CD4-positive, alpha-beta T cell treated with Interleukin-4 for 4 hours (primary cell): ENCODE measurements around the gene TRIM46.
"Not testable (repeated sequence)": the region's sequence is repeated elsewhere in the genome, so short reads cannot be mapped to it uniquely, and the experiment has no call there.

Source experiments
- DNase-seq: peaks from one replicate; pipeline ENCODE4 v3.0.0-alpha.2; 2020

The TRIM46 gene

DNA sequence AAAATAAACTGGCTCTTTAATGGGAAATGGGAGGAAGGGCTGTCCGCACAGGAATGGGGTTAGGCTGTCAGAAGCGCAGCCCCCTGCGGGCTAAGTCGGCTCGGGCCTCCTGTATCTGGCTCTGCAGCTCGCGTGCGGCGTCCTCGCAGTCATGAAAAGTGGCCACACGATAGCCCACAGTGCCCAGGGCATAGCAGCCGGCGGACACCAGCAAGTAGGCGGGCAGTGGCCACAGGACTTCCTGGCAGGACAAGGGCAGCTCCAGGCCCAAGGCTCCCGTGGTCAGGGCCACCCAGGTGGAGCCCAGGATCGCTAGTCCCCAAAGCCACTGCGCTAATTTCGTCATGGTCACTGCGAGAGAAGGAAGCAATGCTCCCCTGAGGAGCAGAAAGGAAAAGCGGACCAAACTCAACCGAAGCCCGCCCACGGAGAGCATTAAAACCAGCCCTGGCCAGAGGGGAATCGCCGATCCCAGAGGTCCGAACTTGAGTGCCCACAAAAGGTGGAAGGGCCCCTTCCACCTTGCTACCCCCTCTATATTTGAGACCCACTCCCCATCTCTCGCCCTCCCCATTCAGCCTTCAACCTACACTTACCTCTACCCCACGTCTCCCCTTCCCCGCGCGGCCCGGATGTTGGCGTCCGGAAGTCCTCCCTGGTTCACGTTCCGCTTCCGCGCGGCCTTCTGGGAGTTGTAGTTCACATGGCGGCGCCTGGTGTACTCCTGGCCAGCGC is 33.6 kb upstream of the TRIM46 start, which contains the start of gene DPM3:
Gene DPM3 (minus strand): TSS at position 637 of the 735 bp plus-strand sequence. CDS start 291 bp downstream, at position 346.
- DNase-seq, result peak; percentile 79

DNA sequence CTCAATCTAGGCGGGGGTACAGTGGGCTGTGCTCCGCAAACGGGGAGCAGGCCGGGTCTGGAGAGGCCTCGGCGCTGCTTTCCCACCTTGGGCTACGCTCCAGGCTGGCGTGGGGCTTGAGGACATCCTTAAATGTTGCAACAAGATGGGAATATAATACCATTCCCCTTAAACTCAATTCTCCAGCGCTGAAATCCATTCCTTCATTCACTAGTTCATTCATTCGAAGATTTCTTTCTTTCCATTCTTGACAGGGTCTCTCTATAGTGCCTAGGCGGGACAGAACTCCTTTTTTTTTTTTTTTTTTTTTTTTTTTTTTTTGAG is 33.1 kb upstream of the TRIM46 start:
- DNase-seq, result no peak

DNA sequence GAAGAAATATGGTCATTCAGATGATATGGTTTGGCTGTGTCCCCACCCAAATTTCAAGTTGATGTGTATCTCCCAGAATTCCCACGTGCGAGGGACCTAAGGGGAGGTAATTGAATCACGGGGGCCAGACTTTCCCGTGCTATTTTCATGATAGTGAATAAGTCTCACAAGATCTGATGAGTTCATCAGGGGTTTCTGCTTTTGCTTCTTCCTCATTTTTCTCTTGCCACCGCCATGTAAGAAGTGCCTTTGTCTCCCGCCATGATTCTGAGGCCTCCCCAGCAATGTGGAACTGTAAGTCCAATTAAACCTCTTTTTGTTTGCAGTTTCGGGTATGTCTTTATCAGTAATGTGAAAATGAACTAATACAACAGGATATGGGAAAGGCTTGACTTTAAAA is 31.9 kb upstream of the TRIM46 start:
- DNase-seq, result no peak

DNA sequence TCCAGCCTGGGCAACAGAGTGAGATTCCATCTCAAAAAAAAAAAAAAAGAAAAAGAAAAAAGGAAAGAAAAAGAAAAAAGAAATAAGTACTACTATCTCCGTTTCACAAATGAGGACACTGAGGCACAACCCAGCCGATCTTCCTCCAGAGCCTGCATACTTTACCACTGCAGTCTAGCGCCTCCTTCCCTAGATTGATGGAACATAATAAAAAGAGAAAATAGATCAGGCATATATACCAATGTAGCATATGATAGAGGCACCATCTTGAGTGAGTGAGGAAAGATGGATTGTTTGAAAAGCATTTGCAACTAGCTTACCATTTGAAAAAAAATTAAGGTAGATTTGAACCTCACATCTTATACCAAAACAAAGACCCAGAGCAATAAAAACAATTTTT is 28.2 kb upstream of the TRIM46 start:
- no peak for DNase-seq

DNA sequence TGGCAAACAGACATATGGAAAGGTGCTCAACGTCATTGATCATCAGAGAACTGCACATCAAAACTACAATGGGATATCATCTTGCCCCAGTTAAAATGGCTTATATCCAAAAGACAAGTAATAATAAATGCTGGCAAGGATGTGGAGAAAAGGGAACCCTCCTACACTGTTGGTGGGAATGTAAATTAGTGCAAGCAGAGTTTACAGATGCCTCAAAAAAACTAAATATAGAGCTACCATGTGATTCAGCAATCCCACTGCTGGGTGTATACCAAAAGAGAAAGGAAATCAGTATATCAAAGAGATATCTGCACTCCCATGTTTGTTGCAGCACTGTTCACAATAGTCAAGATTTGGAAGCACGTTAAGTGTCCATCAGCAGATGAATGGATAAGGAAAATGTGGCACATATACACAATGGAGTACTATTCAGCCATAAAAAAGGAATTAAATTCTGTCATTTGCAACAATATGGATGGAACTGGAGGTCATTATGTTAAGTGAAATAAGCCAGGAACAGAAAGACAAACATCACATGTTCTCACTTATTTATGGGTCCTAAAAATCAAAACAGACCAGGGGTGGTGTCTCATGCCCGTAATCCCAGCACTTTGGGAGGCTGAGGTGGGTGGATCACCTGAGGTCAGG is 17.5 kb upstream of the TRIM46 start:
- DNase-seq, result not testable (repeated sequence)

DNA sequence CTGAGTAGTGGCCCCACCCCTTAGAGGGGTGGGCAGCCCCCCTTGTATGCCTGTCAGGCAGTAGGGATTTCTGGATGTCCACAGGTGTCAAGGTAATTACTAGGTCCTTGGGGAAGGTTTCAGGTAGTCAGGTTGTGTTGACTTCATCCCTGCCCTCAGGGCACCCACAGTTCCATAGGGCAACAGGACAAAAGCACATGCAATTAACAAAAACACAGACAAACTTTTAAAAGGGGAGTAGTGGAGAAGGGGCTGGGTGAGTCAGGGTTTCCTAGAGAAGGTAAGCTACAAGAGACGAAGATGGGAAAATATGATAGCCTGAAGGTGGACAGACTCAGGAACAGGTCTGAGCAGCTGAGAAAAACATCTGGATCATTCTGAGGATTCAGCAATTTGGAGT is 14.7 kb upstream of the TRIM46 start:
- DNase-seq, result no peak

DNA sequence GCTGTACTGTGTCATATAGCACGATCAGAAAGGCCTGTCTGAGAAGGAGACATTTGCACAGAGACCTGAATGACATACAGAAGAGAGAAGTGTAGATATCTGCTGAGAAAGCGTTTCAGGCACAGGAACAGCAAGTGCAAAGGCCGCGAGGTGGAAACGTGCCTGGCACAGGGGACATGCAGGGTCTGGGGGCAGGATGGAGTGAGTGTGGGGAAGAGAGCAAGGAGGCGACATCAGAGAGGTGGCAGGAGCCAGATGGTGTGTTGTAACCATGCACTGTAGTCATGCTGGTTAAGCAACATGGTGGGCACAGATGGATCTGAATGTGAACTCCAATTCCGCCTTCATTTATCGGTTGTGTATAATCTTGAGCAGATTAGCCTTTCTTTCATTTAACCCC is 13.5 kb upstream of the TRIM46 start:
- DNase-seq, result no peak

DNA sequence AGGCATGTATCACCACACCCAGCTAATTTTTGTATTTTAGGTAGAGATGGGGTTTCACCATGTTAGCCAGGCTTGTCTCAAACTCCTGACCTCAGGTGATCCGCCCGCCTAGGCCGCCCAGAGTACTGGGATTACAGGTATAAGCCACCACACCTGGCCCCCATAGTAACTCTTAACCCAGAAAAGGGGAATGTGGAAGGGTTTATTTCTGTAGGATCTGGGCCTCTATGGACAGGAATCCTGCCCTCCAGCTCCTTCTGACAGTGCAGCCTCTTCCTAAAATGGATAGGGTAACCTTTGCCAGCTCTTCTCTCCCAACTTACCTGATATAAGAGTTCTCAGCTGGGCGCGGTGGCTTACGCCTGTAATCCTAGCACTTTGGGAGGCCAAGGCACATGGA is 11.0 kb upstream of the TRIM46 start:
- not testable (repeated sequence) for DNase-seq

DNA sequence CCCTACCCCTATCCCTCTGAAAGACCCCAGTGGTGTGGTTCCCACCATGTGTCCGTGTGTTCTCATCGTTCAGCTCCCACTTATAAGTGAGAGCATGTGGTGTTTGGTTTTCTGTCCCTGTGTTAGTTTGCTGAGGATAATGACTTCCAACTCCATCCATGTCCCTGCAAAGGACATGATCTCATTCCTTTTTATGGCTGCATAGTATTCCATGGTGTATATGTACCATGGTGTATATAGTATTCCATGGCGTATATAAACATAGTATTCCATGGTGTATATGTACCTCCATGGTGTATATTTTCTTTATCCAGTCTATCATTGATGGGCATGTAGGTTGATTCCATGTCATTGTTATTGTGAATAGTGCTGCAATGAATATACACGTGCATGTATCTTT is 9.9 kb upstream of the TRIM46 start:
- not testable (repeated sequence) for DNase-seq

DNA sequence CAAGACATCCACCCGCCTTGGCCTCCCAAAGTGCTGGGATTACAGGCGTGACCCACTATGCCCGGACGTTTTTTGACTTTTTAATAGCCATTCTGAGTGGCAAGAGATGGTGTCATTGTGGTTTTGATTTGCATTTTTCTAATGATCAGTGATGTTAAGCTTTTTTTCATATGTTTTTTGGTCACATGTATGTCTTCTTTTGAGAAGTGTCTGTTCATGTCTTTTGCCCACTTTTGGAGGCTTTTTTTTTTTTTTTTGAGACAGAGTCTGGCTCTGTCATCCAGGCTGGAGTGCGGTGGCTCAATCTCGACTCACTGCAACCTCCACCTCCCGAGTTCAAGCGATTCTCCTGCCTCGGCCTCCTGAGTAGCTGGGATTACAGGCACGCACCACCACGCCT is 9.0 kb upstream of the TRIM46 start:
- DNase-seq, result not testable (repeated sequence)

DNA sequence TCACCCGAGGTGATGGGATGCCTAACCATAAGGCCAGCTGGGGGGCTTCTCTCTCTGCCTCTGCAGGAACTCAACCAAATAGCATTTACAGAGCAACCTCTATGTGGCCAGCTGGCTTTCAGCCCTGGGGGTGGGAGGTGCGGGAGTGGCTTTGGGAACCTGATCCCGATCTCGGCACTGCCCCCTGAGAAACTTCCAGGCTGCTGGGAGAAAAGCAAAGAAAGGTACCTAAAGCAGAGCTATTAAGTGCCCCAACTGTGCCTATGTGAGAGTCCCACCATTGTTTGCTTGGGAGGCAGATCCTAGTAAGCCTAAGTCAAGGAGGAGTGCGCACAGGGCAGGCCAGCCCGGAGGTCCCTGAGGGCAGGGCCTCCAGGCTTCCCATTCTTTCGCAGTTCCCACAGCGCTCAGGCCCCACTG is 7.6 kb upstream of the TRIM46 start:
- DNase-seq, result no peak

DNA sequence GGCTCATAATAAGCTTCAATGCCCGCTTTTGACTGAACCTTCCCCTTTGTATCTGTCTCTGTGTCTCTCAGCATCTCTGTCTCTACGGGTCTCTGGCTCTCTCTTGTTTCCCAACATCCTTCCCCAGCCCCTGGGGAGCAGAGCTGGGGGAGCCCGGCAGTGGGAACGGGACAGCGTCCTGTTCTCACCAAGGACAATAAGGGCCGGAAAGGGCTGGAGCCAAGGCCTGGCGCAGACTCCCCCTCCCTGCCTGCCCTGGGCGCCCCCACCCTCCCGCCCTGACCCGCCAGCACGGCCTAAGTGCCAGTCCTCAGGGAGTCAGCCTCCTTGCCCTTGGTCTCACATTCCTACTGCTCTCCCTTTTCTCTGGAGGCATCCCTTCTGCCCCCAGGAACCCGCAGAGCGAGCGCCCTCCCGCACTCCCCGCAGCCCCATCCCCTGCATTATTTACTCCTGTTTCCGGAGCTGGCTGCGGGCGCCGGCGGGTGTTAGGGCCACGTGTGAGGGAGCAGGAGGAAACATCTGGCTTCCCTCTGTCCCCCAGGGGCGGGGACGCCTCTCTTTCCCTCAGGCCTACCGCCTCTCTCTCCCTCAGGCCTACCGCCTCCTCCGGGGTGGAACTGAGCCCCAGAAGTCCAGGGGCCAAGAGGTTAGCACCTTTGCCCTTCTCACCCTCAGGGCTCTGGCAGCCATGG is 7.0 kb upstream of the TRIM46 start:
- DNase-seq, result no peak

DNA sequence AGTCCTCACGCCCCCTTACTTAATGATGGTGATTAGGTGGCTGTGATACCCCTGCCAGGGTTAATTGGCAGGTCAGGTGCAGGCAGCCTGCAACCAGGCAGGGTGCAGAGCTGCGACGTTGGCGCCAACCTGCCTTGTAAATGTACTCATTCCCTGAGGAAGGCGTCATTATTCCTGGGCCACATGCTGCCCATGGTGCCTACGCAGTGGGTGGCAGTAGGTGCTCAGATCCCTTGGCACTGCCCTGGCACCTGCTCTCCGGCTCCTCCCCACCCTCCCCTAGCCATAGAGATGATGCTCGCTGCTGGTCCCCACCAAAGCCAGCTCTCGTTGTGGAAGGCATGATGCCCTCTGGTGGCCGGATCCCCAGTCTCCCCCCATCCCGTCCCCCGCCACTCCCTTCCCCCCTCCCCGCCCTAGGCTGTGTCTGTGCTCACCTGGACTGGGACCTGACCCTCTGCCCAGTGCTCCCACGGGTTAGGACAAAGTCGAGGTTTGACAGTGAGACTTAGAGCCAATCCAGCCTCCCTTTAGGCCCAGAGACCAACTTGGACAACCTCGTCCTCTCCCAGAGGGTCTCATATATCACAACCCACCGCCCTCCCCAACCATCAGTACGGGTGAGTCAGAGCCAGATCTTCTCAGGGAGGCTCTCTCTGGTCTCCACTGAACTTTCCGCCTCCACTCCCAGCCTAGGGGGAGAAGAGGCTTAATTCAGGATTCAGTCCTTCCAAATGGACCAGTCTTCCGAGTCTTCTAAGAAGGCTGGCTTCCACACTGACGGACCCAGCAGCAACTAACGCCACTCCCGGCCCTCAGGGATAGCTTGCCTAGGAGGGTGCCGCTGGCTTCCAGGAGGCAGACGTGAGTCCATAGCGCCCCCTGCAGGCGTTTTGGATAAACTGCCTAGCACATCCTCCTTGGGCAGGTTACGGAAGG is 6.2 kb upstream of the TRIM46 start:
- DNase-seq, result peak; percentile 77

DNA sequence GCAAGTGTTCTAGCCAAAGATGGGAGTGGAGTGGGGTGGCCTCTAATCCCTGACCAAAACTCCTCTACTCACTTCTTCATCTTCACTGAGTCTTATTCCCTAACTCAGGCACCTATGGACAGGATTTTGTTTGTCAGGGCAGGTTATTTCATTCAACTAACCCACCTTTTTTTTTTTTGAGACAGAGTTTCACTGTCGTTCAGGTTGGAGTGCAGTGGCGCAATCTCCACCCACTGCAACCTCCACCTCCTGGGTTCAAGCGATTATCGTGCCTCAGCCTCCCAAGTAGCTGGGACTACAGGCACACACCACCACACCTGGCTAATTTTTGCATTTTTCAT is 5.6 kb upstream of the TRIM46 start:
- DNase-seq, result not testable (repeated sequence)

DNA sequence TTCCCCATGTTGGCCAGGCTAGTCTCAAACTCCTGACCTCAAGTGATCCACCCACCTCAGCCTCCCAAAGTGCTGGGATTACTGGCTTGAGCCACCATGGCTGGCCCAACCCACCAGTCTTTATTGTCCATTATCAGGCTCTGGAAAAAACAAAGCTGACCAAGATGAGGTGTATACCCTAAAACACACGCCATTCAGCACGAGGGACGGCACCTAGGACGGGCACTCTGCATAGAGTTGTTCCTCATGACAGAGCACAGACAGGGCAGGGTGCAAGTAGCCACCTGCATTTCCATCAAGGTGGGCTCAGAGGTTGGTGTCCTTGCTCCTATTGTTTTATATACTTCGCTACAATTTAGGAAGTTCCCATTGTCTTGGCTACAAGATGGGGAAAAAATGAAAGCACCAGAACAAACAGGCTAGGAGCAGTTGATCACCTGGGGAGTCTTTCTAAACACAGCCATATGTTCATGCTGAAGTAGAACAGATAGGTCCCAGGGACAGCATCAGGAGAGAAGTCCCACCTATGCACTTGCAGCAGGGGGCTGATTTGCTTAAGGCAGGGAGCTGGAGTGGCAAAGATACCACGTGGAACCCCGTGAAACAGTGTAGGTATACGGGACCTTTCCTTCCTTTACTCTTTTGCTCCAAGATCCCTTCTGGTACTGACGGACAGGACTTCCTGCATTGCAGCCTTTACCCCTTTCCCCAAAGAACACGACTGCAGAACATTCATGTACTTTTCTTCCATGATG is 5.0 kb upstream of the TRIM46 start:
- no peak for DNase-seq

DNA sequence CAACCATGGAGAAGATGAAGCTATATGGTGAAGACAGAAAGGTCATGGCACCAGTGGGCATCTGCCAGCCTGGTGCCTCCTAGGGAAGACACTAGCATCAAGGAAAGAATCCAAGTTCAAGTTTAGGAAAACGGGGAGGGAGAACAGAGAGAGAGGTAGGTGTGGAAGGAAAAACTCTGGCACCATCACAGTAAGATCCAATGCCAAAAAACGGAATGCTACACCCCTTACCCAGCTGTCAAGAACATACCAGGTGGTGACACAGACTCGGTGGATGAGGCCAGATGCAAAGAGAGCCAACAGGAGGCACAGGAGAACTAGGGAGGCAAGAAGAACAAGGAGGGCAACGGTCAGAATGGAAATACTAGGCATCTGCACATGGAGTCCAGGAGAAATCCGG is 4.1 kb upstream of the TRIM46 start:
- no peak for DNase-seq

DNA sequence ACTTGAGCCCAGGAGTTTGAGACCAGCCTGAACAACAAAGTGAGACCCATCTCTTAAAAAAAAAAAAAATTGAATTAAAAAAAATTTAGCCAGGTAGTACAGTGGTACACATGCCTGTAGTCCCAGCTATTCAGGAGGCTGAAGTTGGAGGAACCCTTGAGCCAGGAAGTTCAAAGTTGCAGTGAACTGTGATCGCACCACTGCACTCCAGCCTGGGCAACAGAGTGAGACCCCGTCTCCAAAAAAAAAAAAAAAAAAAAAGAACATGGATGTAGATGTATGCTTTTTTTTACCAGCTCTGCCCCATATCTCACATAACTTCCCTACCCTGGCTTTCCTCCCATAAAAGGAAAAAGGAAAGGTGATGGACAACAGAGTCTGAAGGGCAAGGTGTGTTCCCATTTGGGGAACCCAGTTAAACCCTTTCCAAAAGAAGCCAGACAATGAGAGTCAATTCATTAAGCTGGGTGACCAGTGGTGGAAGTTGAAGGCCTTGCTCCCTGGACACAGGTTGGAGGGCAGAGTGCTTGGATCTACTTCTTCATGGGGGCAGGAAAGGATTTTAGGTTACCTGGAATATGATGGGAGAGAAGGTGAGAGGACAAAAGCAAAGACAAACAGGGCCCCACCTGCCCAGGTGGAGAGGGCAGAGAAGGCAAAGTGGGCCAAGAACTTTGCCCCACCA is 3.4 kb upstream of the TRIM46 start:
- no peak for DNase-seq

DNA sequence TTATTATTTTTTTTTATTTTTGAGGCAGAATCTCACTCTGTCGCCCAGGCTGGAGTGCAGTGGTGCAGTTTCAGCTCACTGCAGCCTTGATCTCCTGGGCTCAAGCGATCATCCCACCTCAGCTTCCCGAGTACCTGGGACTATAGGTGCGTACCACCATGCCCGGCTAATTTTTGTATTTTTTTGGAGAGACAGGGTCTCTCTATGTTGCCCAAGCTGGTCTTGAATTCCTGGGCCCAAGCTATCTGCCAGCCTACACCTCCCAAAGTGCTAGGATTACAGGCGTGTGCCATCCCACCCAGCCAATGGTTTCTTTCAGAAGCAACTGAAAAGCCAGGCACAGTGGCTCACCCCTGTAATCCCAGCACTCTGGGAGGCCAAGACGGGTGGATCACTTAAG is 2.8 kb upstream of the TRIM46 start:
- no peak for DNase-seq

DNA sequence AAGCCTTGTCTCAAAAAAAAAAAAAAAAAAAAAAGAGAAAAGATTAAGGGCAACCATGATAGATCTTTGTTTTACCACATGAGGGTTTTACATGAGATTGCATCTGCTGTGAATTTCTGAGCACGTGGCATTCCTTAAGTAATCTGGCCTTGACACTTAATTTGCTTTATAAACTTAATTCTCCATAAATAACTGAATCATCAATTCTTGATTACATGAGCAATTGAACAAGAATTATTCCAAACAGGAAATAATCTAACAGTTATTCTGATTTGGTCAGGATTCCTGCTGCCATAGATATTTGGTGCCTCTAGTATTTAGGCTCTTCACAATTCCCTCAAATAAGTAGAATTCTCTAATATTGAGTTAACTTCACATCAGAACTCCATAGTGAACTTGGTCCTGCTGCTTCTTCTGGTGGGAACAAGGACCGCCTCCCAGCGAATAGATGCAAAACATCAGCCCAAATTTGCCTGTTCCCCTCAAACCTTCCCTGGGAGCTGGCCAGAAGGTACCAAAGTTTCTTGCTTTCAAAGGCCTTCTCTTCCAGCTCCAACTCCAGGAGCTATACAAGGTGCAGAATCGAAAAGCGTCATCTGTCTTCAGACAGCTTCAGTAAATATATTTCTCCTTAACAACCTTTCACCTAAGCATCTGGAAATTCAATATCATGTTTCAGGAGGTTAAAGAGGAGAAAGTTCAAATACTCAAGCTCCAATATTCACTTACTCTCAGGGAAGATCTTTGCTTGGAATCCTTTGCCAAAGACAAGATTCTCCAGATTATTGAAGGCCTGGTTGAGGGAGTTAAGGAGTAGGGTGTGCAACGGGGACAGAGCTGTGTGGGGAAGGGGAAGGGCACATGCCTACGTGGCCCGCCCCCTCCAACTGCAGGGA is 1.6 kb upstream of the TRIM46 start:
- no peak for DNase-seq

DNA sequence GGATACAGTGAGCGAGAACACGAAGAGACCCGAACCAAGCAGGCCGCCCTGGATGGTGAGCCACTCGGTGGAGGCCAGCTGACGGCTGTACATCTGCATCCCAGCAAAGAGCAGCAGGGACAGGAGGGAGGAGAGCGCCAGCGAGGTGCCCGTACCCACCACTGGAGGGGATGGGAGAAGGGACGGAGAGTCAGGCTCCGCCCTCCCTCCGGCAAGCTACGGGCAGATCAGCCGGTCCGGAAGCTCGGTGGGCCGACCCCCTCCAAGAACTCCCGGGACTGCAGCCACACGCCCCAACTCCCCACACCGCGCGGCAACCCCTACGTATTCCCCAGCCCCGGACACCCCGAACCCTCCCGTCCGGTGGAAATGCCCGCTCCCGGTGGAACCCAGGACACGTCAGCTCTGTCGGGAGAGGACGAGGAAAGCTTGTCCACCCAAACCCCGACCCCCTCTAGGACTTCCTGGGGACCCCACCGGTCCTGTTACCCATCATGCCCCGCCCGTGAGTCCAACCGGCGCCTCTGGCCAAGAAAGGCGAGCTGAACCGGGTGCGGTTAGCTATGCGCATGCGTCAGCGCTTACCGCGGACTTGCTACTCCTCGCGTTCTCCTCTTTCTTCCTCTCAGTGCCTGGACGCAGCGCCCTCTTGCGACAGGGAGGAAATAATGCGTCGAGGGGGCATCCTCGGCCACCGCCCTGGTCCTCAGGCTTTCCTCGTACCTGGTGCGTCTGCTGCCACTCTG is 744 bp upstream of the TRIM46 start, which contains the start of gene KRTCAP2:
Gene KRTCAP2 (minus strand): TSS at position 573 of the 746 bp plus-strand sequence. CDS start 80 bp downstream, at position 493.
- peak; percentile 95 for DNase-seq
